HCT116 (cell line): ENCODE measurements around the gene CDH2. TPM values are rescaled to one million over a fixed set of nuclear protein-coding genes. Genes with fewer than 3 reads are reported as not detected.

Source experiments
- ATAC-seq: fragments of 200-7000 bp; cut with Tn5 transposase; 2 replicates; pipeline ENCODE4 v1.9.1; 2020; ENCODE audit warnings: mild to moderate bottlenecking, moderate library complexity
- BruUV-seq: library from RNA; stranded (reverse); fragments of 400-500 nt; replicated peaks from 2 replicates; lab custom pipeline; 2021; lab: Mats Ljungman, UMichigan
- CTCF ChIA-PET: fragments of 300-600 bp; sonication (Branson Sonifier 250); formaldehyde crosslinking; loops from one replicate; lab custom pipeline; 2021; ENCODE audit warnings: antibody characterized with exemption; lab: Charles Lee
- POLR2A ChIA-PET: fragments of 300-600, 350-600 bp; sonication (Branson Sonifier 250); formaldehyde crosslinking; loops from one replicate; lab custom pipeline; 2021; ENCODE audit warnings: antibody characterized with exemption; lab: Charles Lee
- RAD21 ChIA-PET, 2 experiments: fragments of 300-600 bp; sonication (Branson Sonifier 250); formaldehyde crosslinking; loops; one replicate each; lab custom pipeline; 2023; ENCODE audit warnings: low total read pairs in 2 of 2; ENCODE audit not compliant: uncharacterized antibody in 2 of 2, unreplicated experiment in 2 of 2, low non-redundant PET in 1 of 2; lab: Charles Lee
- DNase-seq: peaks from one replicate; pipeline ENCODE4 v3.0.0-alpha.2; 2010; ENCODE audit warnings: low read depth, low spot score
- H2AFZ ChIP-seq: fragments of 200-600 bp; shearing (Covaris generic), sonication (generic); 2 replicates; pipeline ENCODE4 v1.6.1; 2017; ENCODE audit warnings: low read depth, mixed run types, mixed read lengths, antibody characterized with exemption, low read length; ENCODE audit not compliant: poor library complexity, severe bottlenecking
- H3K27ac ChIP-seq: 2 replicates; pipeline ENCODE4 v1.5.1; 2012; ENCODE audit warnings: low read depth, low read length
- H3K27me3 ChIP-seq: fragments of 200-600 bp; sonication (generic); 2 replicates; pipeline ENCODE4 v1.6.1; 2016; ENCODE audit warnings: mixed run types, low read length, mixed read lengths; ENCODE audit not compliant: insufficient read depth
- H3K36me3 ChIP-seq, 2 experiments: fragments of 200-500 bp in 1 of 2; fragments of 200-600 bp in 1 of 2; sonication (Bioruptor generic) in 1 of 2; sonication (generic) in 1 of 2; 2 replicates each; pipeline versions ENCODE4 v1.5.1 to v1.6.1; 2014 to 2016; ENCODE audit warnings: low read length in 2 of 2, inconsistent platforms in 1 of 2, mixed read lengths in 1 of 2, mixed run types in 1 of 2; ENCODE audit not compliant: insufficient read depth in 2 of 2, control insufficient read depth in 1 of 2
- H3K4me1 ChIP-seq, 2 experiments: fragments of 200-600 bp in 1 of 2; sonication (generic) in 1 of 2; 2 replicates each; pipeline versions ENCODE4 v1.5.1 to v1.6.1; 2012 to 2017; ENCODE audit warnings: low read length in 2 of 2, inconsistent platforms in 1 of 2, mild to moderate bottlenecking in 1 of 2, mixed read lengths in 1 of 2, mixed run types in 1 of 2, moderate library complexity in 1 of 2; ENCODE audit not compliant: insufficient read depth in 2 of 2, control insufficient read depth in 1 of 2
- H3K4me2 ChIP-seq: fragments of 200-600 bp; sonication (generic); 2 replicates; pipeline ENCODE4 v1.6.1; 2017; ENCODE audit warnings: mixed run types, low read length, mixed read lengths
- H3K4me3 ChIP-seq, 2 experiments: fragments of 200-600 bp in 1 of 2; sonication (generic) in 1 of 2; replicated peaks in 1 of 2; 2 replicates each; pipeline ENCODE4 v1.5.1; 2011 to 2016; ENCODE audit warnings: low read length in 2 of 2, control low read depth in 1 of 2, low read depth in 1 of 2, mild to moderate bottlenecking in 1 of 2, mixed read lengths in 1 of 2, mixed run types in 1 of 2
- H3K79me2 ChIP-seq: fragments of 200-600 bp; sonication (generic); 2 replicates; pipeline ENCODE4 v1.6.1; 2017; ENCODE audit warnings: mild to moderate bottlenecking, mixed run types, low read length, moderate library complexity, mixed read lengths; ENCODE audit not compliant: insufficient read depth
- H3K9ac ChIP-seq: fragments of 200-600 bp; sonication (generic); 2 replicates; pipeline ENCODE4 v1.6.1; 2016; ENCODE audit warnings: low read length, mixed read lengths
- H3K9me2 ChIP-seq: fragments of 200-600 bp; sonication (generic), shearing (Covaris generic); 2 replicates; pipeline ENCODE4 v1.6.1; 2017; ENCODE audit warnings: mixed run types, mild to moderate bottlenecking, moderate library complexity; ENCODE audit not compliant: insufficient read depth
- H3K9me3 ChIP-seq, 2 experiments: fragments of 200-500 bp in 1 of 2; fragments of 200-600 bp in 1 of 2; sonication (Bioruptor generic) in 1 of 2; sonication (generic) in 1 of 2; 2 replicates each; pipeline ENCODE4 v1.6.1; 2014 to 2017; ENCODE audit warnings: low read length in 2 of 2, mixed read lengths in 2 of 2, inconsistent platforms in 1 of 2, low read depth in 1 of 2, mild to moderate bottlenecking in 1 of 2, mixed run types in 1 of 2, moderate library complexity in 1 of 2; ENCODE audit not compliant: control insufficient read depth in 1 of 2, insufficient read depth in 1 of 2
- H4K20me1 ChIP-seq: fragments of 200-600 bp; sonication (generic), shearing (Covaris generic); 2 replicates; pipeline ENCODE4 v1.6.1; 2017; ENCODE audit warnings: mixed run types, mild to moderate bottlenecking, moderate library complexity; ENCODE audit not compliant: insufficient read depth
- CBX3 ChIP-seq: IDR thresholded peaks from 2 replicates; pipeline ENCODE4 v1.6.1; 2012; ENCODE audit warnings: low read depth
- CTCF ChIP-seq, 3 experiments: fragments of 200-600 bp in 1 of 3; sonication (generic) in 1 of 3; IDR thresholded peaks in 2 of 3; conservative IDR thresholded peaks in 1 of 3; 2 replicates each; pipeline ENCODE4 v1.5.1; 2012 to 2017; ENCODE audit warnings: low read depth in 2 of 3, low read length in 2 of 3, antibody characterized with exemption in 1 of 3, borderline replicate concordance in 1 of 3, control low read depth in 1 of 3, mild to moderate bottlenecking in 1 of 3, mixed read lengths in 1 of 3, mixed run types in 1 of 3, moderate library complexity in 1 of 3; ENCODE audit not compliant: insufficient read depth in 1 of 3
- EZH2 ChIP-seq: fragments of 200-600 bp; sonication (generic); IDR thresholded peaks from 2 replicates; pipeline ENCODE4 v1.6.1; 2017; ENCODE audit warnings: antibody characterized with exemption, mixed run types
- FOSL1 ChIP-seq: IDR thresholded peaks from 2 replicates; pipeline ENCODE4 v1.6.1; 2012; ENCODE audit warnings: low read depth
- POLR2A ChIP-seq: IDR thresholded peaks from 2 replicates; pipeline ENCODE4 v1.7.0; 2011; ENCODE audit warnings: borderline replicate concordance; ENCODE audit not compliant: insufficient read depth, insufficient read length; ENCODE audit errors: extremely low read depth
- SRF ChIP-seq: IDR thresholded peaks from 2 replicates; pipeline ENCODE4 v1.6.1; 2012; ENCODE audit warnings: low read depth
- TCF7L2 ChIP-seq: IDR thresholded peaks from 2 replicates; pipeline ENCODE4 v1.7.0; 2011; ENCODE audit warnings: borderline replicate concordance, inconsistent platforms; ENCODE audit not compliant: insufficient read depth, insufficient read length; ENCODE audit errors: extremely low read depth
- intact Hi-C: fragments of 100-400 bp; cut with micrococcal nuclease; formaldehyde crosslinking; loops from 2 replicates; pipeline ENCODE4 v1.10.0; 2022
- total RNA-seq: library from RNA; stranded (reverse); gene quantifications from one replicate; pipeline ENCODE4 v1.2.1, GENCODE V29; 2021; ENCODE audit not compliant: unreplicated experiment
- TF ChIP-seq, protein P1 (sequence below): IDR thresholded peaks from 2 replicates; pipeline ENCODE4 v1.6.1; 2012; ENCODE audit warnings: low read depth
- TF ChIP-seq, protein P2 (sequence below): IDR thresholded peaks from 2 replicates; pipeline ENCODE4 v1.6.1; 2011; ENCODE audit warnings: mild to moderate bottlenecking, low read length, moderate library complexity; ENCODE audit not compliant: insufficient replicate concordance; ENCODE audit errors: extremely low read depth

The CDH2 gene
- total RNA-seq, 1 experiment from 2014 or later = 0.15 TPM

DNA sequence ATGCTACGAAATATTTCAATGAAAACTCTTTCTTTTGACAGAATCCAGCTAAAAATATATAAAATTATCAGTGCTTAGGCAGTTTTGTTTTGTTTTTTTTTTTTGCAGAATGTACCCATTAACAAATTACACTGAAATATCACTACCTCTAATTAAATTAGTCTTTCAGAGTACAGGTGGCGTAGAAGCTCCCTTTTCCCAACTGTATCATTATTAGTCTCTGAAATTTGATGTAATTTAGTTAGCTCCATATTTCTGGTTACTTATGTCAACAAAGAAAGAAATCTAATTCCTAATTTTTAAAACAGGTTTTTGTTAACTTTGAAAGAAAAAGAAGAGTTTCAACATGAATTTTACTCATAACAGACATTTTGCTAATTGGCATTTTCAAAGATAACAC lies 149.2 kb downstream of the CDH2 start:
- ATAC-seq = no peak

More for the DNA sequence above, 149.2 kb downstream of the CDH2 start:
- Histone ChIP-seq H3K9me2 (no peaks in the 10 kb centered on the region), H3K36me3 (no peaks in the 10 kb centered on the region), H3K4me2 (no peak overlapping the region), H2AFZ (no peak overlapping the region), H3K4me1 (no peaks in the 10 kb centered on the region), H4K20me1 (no peaks in the 10 kb centered on the region), H3K4me3 (no peak overlapping the region), H3K9me3 (no peaks in the 10 kb centered on the region), H3K9ac (no peak overlapping the region), H3K79me2 (no peaks in the 10 kb centered on the region), H3K27ac (no peak overlapping the region), H3K27me3 (no peaks in the 10 kb centered on the region)
- RAD21 ChIA-PET = no interaction called here
- TF ChIP-seq TCF7L2 (no peak), CBX3 (no peak), SRF (no peak), POLR2A (no peak), CTCF (IDR thresholded peaks at IDR 0.05 in 2 of 3, conservative IDR thresholded peaks at IDR 0.05 in 1 of 3; ENCODE audit: borderline replicate concordance in 1 of 3, insufficient read depth in 1 of 3, low read depth in 2 of 3, low read length in 2 of 3) (no peak), FOSL1 (no peak), EZH2 (no peak)
- TF ChIP-seq, protein P1, sequence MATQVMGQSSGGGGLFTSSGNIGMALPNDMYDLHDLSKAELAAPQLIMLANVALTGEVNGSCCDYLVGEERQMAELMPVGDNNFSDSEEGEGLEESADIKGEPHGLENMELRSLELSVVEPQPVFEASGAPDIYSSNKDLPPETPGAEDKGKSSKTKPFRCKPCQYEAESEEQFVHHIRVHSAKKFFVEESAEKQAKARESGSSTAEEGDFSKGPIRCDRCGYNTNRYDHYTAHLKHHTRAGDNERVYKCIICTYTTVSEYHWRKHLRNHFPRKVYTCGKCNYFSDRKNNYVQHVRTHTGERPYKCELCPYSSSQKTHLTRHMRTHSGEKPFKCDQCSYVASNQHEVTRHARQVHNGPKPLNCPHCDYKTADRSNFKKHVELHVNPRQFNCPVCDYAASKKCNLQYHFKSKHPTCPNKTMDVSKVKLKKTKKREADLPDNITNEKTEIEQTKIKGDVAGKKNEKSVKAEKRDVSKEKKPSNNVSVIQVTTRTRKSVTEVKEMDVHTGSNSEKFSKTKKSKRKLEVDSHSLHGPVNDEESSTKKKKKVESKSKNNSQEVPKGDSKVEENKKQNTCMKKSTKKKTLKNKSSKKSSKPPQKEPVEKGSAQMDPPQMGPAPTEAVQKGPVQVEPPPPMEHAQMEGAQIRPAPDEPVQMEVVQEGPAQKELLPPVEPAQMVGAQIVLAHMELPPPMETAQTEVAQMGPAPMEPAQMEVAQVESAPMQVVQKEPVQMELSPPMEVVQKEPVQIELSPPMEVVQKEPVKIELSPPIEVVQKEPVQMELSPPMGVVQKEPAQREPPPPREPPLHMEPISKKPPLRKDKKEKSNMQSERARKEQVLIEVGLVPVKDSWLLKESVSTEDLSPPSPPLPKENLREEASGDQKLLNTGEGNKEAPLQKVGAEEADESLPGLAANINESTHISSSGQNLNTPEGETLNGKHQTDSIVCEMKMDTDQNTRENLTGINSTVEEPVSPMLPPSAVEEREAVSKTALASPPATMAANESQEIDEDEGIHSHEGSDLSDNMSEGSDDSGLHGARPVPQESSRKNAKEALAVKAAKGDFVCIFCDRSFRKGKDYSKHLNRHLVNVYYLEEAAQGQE = no peak
- TF ChIP-seq, protein P2, sequence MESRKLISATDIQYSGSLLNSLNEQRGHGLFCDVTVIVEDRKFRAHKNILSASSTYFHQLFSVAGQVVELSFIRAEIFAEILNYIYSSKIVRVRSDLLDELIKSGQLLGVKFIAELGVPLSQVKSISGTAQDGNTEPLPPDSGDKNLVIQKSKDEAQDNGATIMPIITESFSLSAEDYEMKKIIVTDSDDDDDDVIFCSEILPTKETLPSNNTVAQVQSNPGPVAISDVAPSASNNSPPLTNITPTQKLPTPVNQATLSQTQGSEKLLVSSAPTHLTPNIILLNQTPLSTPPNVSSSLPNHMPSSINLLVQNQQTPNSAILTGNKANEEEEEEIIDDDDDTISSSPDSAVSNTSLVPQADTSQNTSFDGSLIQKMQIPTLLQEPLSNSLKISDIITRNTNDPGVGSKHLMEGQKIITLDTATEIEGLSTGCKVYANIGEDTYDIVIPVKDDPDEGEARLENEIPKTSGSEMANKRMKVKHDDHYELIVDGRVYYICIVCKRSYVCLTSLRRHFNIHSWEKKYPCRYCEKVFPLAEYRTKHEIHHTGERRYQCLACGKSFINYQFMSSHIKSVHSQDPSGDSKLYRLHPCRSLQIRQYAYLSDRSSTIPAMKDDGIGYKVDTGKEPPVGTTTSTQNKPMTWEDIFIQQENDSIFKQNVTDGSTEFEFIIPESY = no peak
- CTCF ChIA-PET = no interaction called here
- no TSS peak for BruUV-seq
- intact Hi-C loops = no loop called here
- POLR2A ChIA-PET = no interaction called here
- DNase-seq = no peak
